Endothelial cell of umbilical vein (primary cell): Measurements from ENCODE around the gene CYP4X1.

ENCODE experiments used
- EZH2 ChIP-seq: IDR thresholded peaks from 2 replicates; pipeline ENCODE4 v1.6.1; 2012; ENCODE audit warnings: borderline replicate concordance, low read depth, mild to moderate bottlenecking, moderate library complexity, low read length, inconsistent platforms; ENCODE audit not compliant: severe bottlenecking
- FOS ChIP-seq: IDR thresholded peaks from 2 replicates; pipeline ENCODE4 v1.6.1; 2011; ENCODE audit warnings: mild to moderate bottlenecking, low read length, moderate library complexity, borderline replicate concordance; ENCODE audit not compliant: insufficient read depth
- TF ChIP-seq, protein P1 (sequence below): IDR thresholded peaks from 2 replicates; pipeline ENCODE4 v1.6.1; 2011; ENCODE audit not compliant: insufficient read depth, insufficient read length
- TF ChIP-seq, protein P2 (sequence below), 2 donors: IDR thresholded peaks; 1 replicate in 1 of 2; 2 replicates in 1 of 2; pipeline ENCODE4 v1.5.1; 2011; ENCODE audit warnings: low read length in 2 of 2, mild to moderate bottlenecking in 2 of 2, moderate library complexity in 2 of 2, control low read depth in 1 of 2, inconsistent platforms in 1 of 2, low read depth in 1 of 2; ENCODE audit not compliant: insufficient read depth in 1 of 2; ENCODE audit errors: extremely low read depth in 1 of 2

- TF ChIP-seq, protein P1, sequence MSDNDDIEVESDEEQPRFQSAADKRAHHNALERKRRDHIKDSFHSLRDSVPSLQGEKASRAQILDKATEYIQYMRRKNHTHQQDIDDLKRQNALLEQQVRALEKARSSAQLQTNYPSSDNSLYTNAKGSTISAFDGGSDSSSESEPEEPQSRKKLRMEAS = no peak
- TF ChIP-seq, protein P2, sequence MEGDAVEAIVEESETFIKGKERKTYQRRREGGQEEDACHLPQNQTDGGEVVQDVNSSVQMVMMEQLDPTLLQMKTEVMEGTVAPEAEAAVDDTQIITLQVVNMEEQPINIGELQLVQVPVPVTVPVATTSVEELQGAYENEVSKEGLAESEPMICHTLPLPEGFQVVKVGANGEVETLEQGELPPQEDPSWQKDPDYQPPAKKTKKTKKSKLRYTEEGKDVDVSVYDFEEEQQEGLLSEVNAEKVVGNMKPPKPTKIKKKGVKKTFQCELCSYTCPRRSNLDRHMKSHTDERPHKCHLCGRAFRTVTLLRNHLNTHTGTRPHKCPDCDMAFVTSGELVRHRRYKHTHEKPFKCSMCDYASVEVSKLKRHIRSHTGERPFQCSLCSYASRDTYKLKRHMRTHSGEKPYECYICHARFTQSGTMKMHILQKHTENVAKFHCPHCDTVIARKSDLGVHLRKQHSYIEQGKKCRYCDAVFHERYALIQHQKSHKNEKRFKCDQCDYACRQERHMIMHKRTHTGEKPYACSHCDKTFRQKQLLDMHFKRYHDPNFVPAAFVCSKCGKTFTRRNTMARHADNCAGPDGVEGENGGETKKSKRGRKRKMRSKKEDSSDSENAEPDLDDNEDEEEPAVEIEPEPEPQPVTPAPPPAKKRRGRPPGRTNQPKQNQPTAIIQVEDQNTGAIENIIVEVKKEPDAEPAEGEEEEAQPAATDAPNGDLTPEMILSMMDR (IDR thresholded peaks at IDR 0.05; ENCODE audit: extremely low read depth in 1 of 2, insufficient read depth in 1 of 2, low read depth in 1 of 2, low read length in 2 of 2) = no peak
- no peak for TF ChIP-seq EZH2
- no peak for TF ChIP-seq FOS
These were observed 32.2 kb upstream of the CYP4X1 start for GRCh38 chr1:46991083-46991923.
